SK-N-SH treated with all-trans-retinoic acid at 6 μM for 48 hours (cell line): ENCODE measurements around the gene FITM1.

ENCODE experiments used
- ATAC-seq: fragments of 200-7000 bp; cut with Tn5 transposase; 3 replicates; pipeline ENCODE4 v1.9.1; 2020; ENCODE audit warnings: mild to moderate bottlenecking, moderate library complexity
- ARNTL ChIP-seq: fragments of 450-650 bp; formaldehyde crosslinking; IDR thresholded peaks from 2 replicates; pipeline ENCODE4 v1.5.0; 2020; ENCODE audit warnings: low read depth, mild to moderate bottlenecking, moderate library complexity, borderline replicate concordance
- BACH2 ChIP-seq: fragments of 250-450 bp; sonication (Bioruptor Pico); IDR thresholded peaks from 2 replicates; pipeline ENCODE4 v1.9.0; 2021; ENCODE audit warnings: mild to moderate bottlenecking, borderline replicate concordance
- GLIS3 ChIP-seq: fragments of 250-450 bp; sonication (Bioruptor Pico); IDR thresholded peaks from 2 replicates; pipeline ENCODE4 v1.5.0; 2020; ENCODE audit warnings: mild to moderate bottlenecking, moderate library complexity
- ISL1 ChIP-seq: fragments of 250-450 bp; sonication (Bioruptor Pico); IDR thresholded peaks from 2 replicates; pipeline ENCODE4 v2.1.2; 2022; ENCODE audit warnings: mild to moderate bottlenecking, moderate library complexity
- PPARA ChIP-seq: fragments of 250-450 bp; sonication (Bioruptor Pico); IDR thresholded peaks from 2 replicates; pipeline ENCODE4 v1.5.0; 2020; ENCODE audit warnings: mild to moderate bottlenecking, borderline replicate concordance
- RARB ChIP-seq: fragments of 250-450 bp; sonication (Bioruptor Pico); IDR thresholded peaks from 2 replicates; pipeline ENCODE4 v1.8.0; 2021; ENCODE audit warnings: mild to moderate bottlenecking, moderate library complexity
- SNAI2 ChIP-seq: fragments of 250-450 bp; sonication (Bioruptor Pico); IDR thresholded peaks from 2 replicates; pipeline ENCODE4 v1.5.0; 2020; ENCODE audit warnings: mild to moderate bottlenecking, moderate library complexity
- TOX ChIP-seq: fragments of 250-450 bp; sonication (Bioruptor Pico); IDR thresholded peaks from 2 replicates; pipeline ENCODE4 v1.8.0; 2021; ENCODE audit warnings: mild to moderate bottlenecking, moderate library complexity, borderline replicate concordance
- ZC3H10 ChIP-seq: fragments of 250-450 bp; sonication (Bioruptor Pico); IDR thresholded peaks from 2 replicates; pipeline ENCODE4 v1.5.1; 2021; ENCODE audit warnings: mild to moderate bottlenecking, moderate library complexity
- ZFP3 ChIP-seq: fragments of 250-450 bp; sonication (Bioruptor Pico); IDR thresholded peaks from 2 replicates; pipeline ENCODE4 v1.5.0; 2020; ENCODE audit warnings: mild to moderate bottlenecking, moderate library complexity
- ZNF565 ChIP-seq: fragments of 450-650 bp; formaldehyde crosslinking; conservative IDR thresholded peaks from 2 replicates; pipeline ENCODE4 v1.5.0; 2020; ENCODE audit warnings: low read depth, mild to moderate bottlenecking, moderate library complexity
- ZNF8 ChIP-seq: fragments of 450-650 bp; formaldehyde crosslinking; IDR thresholded peaks from 2 replicates; pipeline ENCODE4 v1.5.0; 2020; ENCODE audit warnings: mild to moderate bottlenecking, moderate library complexity
- TF ChIP-seq, protein P1 (sequence below): fragments of 250-450 bp; sonication (Bioruptor Pico); IDR thresholded peaks from 2 replicates; pipeline ENCODE4 v1.5.1; 2021; ENCODE audit warnings: mild to moderate bottlenecking, moderate library complexity
- TF ChIP-seq, protein P2 (sequence below): fragments of 250-450 bp; sonication (Bioruptor Pico); IDR thresholded peaks from 2 replicates; pipeline ENCODE4 v1.5.0; 2020; ENCODE audit warnings: mild to moderate bottlenecking, moderate library complexity
- TF ChIP-seq, protein P3 (sequence below): fragments of 250-450 bp; sonication (Bioruptor Pico); IDR thresholded peaks from 2 replicates; pipeline ENCODE4 v1.8.0; 2021; ENCODE audit warnings: low read depth, mild to moderate bottlenecking, moderate library complexity, borderline replicate concordance
- TF ChIP-seq, protein P4 (sequence below): fragments of 250-450 bp; sonication (Bioruptor Pico); IDR thresholded peaks from 2 replicates; pipeline ENCODE4 v1.8.0; 2020; ENCODE audit warnings: mild to moderate bottlenecking, moderate library complexity, borderline replicate concordance

The FITM1 gene

DNA sequence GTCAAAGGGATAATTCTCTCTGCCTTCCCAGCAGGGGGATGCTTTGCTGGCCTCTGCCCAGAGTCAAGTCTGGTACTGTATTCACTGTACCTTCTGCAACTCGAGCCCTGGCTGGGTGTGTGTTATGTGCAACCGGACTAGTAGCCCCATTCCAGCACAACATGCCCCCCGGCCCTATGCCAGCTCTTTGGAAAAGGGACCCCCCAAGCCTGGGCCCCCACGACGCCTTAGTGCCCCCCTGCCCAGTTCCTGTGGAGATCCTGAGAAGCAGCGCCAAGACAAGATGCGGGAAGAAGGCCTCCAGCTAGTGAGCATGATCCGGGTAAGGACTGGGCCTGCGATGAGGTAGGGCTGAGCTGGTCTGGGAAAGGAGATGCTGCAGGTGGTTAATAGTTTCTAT lies 20.1 kb downstream of the FITM1 start:
- no peak for ATAC-seq

DNA sequence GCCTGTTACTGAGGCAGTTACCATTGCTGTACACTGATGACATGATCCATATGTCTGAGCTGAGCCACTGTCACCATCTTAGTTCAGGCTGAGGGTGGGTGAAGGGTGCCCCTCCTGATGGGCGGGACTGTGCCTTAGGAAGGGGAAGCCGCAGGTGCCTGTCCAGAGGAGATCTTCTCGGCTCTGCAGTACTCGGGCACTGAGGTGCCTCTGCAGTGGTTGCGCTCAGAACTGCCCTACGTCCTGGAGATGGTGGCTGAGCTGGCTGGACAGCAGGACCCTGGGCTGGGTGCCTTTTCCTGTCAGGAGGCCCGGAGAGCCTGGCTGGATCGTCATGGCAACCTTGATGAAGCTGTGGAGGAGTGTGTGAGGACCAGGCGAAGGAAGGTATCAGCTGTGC lies 20.5 kb downstream of the FITM1 start:
- no peak for ATAC-seq
- TF ChIP-seq ISL1 (no peak), ZNF565 (CRISPR knock-in tag) (no peak), ZC3H10 (no peak), ARNTL (CRISPR knock-in tag) (no peak)
- TF ChIP-seq, protein P1, sequence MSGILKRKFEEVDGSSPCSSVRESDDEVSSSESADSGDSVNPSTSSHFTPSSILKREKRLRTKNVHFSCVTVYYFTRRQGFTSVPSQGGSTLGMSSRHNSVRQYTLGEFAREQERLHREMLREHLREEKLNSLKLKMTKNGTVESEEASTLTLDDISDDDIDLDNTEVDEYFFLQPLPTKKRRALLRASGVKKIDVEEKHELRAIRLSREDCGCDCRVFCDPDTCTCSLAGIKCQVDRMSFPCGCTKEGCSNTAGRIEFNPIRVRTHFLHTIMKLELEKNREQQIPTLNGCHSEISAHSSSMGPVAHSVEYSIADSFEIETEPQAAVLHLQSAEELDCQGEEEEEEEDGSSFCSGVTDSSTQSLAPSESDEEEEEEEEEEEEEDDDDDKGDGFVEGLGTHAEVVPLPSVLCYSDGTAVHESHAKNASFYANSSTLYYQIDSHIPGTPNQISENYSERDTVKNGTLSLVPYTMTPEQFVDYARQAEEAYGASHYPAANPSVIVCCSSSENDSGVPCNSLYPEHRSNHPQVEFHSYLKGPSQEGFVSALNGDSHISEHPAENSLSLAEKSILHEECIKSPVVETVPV (CRISPR knock-in tag) = no peak

More for the DNA sequence above, 20.1 kb downstream of the FITM1 start:
- TF ChIP-seq ZNF565 (CRISPR knock-in tag) = no peak

DNA sequence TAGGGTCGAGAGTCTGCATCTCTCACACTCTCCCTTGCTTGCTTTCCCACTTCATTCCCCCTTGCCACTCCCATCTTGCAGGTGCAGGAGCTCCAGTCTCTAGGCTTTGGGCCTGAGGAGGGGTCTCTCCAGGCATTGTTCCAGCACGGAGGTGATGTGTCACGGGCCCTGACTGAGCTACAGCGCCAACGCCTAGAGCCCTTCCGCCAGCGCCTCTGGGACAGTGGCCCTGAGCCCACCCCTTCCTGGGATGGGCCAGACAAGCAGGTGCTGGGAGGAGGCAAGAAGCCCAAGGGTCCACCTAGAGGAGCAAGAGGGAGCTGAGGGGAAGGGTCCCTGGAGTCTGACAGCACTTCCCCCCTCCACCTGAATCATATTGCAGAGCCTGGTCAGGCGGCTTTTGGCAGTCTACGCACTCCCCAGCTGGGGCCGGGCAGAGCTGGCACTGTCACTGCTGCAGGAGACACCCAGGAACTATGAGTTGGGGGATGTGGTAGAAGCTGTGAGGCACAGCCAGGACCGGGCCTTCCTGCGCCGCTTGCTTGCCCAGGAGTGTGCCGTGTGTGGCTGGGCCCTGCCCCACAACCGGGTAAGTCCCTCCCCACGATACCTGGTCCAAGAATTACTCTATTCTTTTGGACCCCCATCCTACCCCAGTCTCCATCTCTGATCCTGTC lies 21.1 kb downstream of the FITM1 start:
- TF ChIP-seq TOX (CRISPR knock-in tag) (no peak), ARNTL (CRISPR knock-in tag) (no peak), ZNF565 (CRISPR knock-in tag) (no peak), ISL1 (no peak), SNAI2 (no peak), RARB (CRISPR knock-in tag) (no peak), PPARA (CRISPR knock-in tag) (no peak), ZNF8 (CRISPR knock-in tag) (no peak), ZC3H10 (no peak)
- TF ChIP-seq, protein P2, sequence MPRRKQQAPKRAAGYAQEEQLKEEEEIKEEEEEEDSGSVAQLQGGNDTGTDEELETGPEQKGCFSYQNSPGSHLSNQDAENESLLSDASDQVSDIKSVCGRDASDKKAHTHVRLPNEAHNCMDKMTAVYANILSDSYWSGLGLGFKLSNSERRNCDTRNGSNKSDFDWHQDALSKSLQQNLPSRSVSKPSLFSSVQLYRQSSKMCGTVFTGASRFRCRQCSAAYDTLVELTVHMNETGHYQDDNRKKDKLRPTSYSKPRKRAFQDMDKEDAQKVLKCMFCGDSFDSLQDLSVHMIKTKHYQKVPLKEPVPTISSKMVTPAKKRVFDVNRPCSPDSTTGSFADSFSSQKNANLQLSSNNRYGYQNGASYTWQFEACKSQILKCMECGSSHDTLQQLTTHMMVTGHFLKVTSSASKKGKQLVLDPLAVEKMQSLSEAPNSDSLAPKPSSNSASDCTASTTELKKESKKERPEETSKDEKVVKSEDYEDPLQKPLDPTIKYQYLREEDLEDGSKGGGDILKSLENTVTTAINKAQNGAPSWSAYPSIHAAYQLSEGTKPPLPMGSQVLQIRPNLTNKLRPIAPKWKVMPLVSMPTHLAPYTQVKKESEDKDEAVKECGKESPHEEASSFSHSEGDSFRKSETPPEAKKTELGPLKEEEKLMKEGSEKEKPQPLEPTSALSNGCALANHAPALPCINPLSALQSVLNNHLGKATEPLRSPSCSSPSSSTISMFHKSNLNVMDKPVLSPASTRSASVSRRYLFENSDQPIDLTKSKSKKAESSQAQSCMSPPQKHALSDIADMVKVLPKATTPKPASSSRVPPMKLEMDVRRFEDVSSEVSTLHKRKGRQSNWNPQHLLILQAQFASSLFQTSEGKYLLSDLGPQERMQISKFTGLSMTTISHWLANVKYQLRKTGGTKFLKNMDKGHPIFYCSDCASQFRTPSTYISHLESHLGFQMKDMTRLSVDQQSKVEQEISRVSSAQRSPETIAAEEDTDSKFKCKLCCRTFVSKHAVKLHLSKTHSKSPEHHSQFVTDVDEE (CRISPR knock-in tag) = no peak
- TF ChIP-seq, protein P3, sequence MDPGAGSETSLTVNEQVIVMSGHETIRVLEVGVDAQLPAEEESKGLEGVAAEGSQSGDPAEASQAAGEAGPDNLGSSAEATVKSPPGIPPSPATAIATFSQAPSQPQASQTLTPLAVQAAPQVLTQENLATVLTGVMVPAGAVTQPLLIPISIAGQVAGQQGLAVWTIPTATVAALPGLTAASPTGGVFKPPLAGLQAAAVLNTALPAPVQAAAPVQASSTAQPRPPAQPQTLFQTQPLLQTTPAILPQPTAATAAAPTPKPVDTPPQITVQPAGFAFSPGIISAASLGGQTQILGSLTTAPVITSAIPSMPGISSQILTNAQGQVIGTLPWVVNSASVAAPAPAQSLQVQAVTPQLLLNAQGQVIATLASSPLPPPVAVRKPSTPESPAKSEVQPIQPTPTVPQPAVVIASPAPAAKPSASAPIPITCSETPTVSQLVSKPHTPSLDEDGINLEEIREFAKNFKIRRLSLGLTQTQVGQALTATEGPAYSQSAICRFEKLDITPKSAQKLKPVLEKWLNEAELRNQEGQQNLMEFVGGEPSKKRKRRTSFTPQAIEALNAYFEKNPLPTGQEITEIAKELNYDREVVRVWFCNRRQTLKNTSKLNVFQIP (CRISPR knock-in tag) = no peak
- no peak for ATAC-seq

DNA sequence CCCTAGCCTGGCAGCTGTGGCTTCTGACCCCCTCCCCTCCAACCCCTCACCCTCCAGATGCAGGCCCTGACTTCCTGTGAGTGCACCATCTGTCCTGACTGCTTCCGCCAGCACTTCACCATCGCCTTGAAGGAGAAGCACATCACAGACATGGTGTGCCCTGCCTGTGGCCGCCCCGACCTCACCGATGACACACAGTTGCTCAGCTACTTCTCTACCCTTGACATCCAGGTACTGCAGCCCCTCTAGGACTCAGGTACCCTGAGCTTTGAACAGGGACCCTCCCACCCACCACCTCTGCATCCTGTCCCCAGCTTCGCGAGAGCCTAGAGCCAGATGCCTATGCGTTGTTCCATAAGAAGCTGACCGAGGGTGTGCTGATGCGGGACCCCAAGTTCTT lies 24.6 kb downstream of the FITM1 start:
- ATAC-seq = no peak
- TF ChIP-seq GLIS3 (no peak), SNAI2 (no peak), ZFP3 (CRISPR knock-in tag) (no peak)
- TF ChIP-seq, protein P3 (CRISPR knock-in tag) = no peak
- TF ChIP-seq, protein P4, sequence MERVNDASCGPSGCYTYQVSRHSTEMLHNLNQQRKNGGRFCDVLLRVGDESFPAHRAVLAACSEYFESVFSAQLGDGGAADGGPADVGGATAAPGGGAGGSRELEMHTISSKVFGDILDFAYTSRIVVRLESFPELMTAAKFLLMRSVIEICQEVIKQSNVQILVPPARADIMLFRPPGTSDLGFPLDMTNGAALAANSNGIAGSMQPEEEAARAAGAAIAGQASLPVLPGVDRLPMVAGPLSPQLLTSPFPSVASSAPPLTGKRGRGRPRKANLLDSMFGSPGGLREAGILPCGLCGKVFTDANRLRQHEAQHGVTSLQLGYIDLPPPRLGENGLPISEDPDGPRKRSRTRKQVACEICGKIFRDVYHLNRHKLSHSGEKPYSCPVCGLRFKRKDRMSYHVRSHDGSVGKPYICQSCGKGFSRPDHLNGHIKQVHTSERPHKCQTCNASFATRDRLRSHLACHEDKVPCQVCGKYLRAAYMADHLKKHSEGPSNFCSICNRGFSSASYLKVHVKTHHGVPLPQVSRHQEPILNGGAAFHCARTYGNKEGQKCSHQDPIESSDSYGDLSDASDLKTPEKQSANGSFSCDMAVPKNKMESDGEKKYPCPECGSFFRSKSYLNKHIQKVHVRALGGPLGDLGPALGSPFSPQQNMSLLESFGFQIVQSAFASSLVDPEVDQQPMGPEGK (CRISPR knock-in tag) = no peak

DNA sequence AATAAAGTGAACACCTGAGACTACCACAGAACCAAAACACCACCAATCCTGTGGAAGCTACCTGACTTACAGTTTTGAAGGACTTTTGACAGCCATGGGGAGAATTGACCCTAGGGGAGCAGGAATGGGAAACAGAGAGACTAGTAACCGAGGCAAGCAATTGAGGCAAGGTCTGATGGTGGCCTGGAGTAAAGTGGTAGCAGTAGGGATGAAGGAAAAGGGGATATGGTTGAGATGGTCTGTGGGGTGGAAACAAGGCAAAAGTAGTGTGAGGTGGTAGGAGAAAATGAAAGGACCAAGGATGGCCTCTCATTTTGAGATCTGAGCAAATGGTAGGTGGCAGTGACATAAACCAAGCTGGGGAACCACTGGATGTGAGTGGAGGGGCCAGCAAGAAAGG lies 26.4 kb downstream of the FITM1 start:
- ATAC-seq = no peak
- no peak for TF ChIP-seq BACH2 (CRISPR knock-in tag)
